Measurements from ENCODE around the gene POLD1. TPM values are rescaled to one million over a fixed set of nuclear protein-coding genes. Genes with fewer than 3 reads are reported as not detected.
A peak's percentile ranks its signal among the peaks of the same experiment; 100 is the strongest.

POLD1 gene
- total and polyA plus RNA-seq, 2 of the 13 experiments (the other 11 are each of a cell fraction or from before 2014, with no cell fraction given) = 17.4 to 54.0 TPM

DNA sequence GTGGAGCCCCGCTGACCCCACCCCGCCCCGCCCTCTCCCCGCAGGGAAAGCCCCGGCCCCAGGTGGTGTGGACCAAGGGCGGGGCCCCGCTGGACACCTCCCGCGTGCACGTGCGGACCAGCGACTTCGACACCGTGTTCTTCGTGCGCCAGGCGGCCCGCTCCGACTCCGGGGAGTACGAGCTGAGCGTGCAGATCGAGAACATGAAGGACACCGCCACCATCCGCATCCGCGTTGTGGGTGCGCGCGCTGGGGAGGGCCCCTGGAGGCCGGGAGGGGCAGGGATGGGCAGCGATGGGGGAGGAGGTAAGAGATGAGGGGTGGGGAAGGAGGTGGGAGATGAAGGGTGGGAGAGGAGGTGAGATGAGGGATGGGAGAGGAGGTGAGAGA, 74.9 kb downstream of the POLD1 start:
- CTCF ChIA-PET (ENCODE audit: low intra/inter-chr PET ratio, low total read pairs) = interaction anchor here (3.4 kb wide), 1 partner anchor 90 kb away, joined by 16 read pairs; no protein-coding TSS in a partner anchor
- H3K9me3 ChIP-seq (ENCODE audit: low read length) = no peaks in the 10 kb centered on the region
- peaks cover 0 to 7% of the 10 kb centered on the region in 2 experiments; a peak in 2 of 5 replicates for H3K27me3 ChIP-seq (ENCODE audit: control insufficient read depth in 1 of 2, insufficient read depth in 2 of 2, low read length in 2 of 2)
- no peaks in the 10 kb centered on the region for H3K79me2 ChIP-seq (ENCODE audit: insufficient read depth, low read length)
- intact Hi-C loops (cut with micrococcal nuclease; ENCODE audit: unreplicated experiment) = no loop called here
- DNase-seq (ENCODE audit: low spot score) = no peak
- no peaks in the 10 kb centered on the region for H3K36me3 ChIP-seq (replicated peaks in 1 of 2; ENCODE audit: control insufficient read depth in 1 of 2, insufficient read depth in 2 of 2, low read length in 2 of 2)
- no peak overlapping the region for H2AFZ ChIP-seq (ENCODE audit: low read length)
- peak; percentile 78 for TF ChIP-seq HNRNPK (IDR thresholded peaks at IDR 0.05; ENCODE audit: low read depth, low read length, poor library complexity, severe bottlenecking)
- TF ChIP-seq, protein P1, sequence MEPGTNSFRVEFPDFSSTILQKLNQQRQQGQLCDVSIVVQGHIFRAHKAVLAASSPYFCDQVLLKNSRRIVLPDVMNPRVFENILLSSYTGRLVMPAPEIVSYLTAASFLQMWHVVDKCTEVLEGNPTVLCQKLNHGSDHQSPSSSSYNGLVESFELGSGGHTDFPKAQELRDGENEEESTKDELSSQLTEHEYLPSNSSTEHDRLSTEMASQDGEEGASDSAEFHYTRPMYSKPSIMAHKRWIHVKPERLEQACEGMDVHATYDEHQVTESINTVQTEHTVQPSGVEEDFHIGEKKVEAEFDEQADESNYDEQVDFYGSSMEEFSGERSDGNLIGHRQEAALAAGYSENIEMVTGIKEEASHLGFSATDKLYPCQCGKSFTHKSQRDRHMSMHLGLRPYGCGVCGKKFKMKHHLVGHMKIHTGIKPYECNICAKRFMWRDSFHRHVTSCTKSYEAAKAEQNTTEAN (CRISPR knock-in tag; conservative IDR thresholded peaks at IDR 0.05) = no peak
- no peak for TF ChIP-seq ZFYVE20 (CRISPR knock-in tag; IDR thresholded peaks at IDR 0.05; ENCODE audit: borderline replicate concordance, low read depth)
- TF ChIP-seq KMT2A (CRISPR knock-in tag; IDR thresholded peaks at IDR 0.05) = no peak
- no peak for TF ChIP-seq ZNF777 (CRISPR knock-in tag; IDR thresholded peaks at IDR 0.05)
- H3K27ac ChIP-seq (ENCODE audit: extremely low read length, insufficient read depth, low read length) = no peak overlapping the region
- peaks cover 24% of the 10 kb centered on the region for H3K4me1 ChIP-seq (ENCODE audit: insufficient read depth, low read length)
- H4K20me1 ChIP-seq (ENCODE audit: insufficient read depth, low read length) = no peaks in the 10 kb centered on the region
- H3K9ac ChIP-seq (ENCODE audit: insufficient read depth, low read depth, low read length) = no peak overlapping the region
- in situ Hi-C loops (cut with HindIII; ENCODE audit: extremely low pct_ligation_motif_present, low pct_unique_long_range_greater_than_20kb) = no loop called here
- H3K4me3 ChIP-seq (replicated peaks in 1 of 3; ENCODE audit: insufficient read depth in 1 of 3, low read depth in 2 of 3, low read length in 3 of 3) = no peak overlapping the region
- no peak overlapping the region for H3K4me2 ChIP-seq (ENCODE audit: low read depth, low read length)
- BruUV-seq (replicated peaks) = no TSS peak
- WGBS (ENCODE audit: low lambda C conversion rate) = 53% methylated on average over 29 of the region's 32 CpGs
- FAIRE-seq = no peak
- POLR2A ChIA-PET = no interaction called here
- ATAC-seq = no peak

- no peak overlapping the region for H3K27ac ChIP-seq (ENCODE audit: extremely low read length, insufficient read depth, low read length)
- ChIA-PET POLR2A (no interaction called here), CTCF (ENCODE audit: low intra/inter-chr PET ratio, low total read pairs) (interaction anchor here (3.4 kb wide), 1 partner anchor 91 kb away, joined by 16 read pairs; no protein-coding TSS in a partner anchor)
- no peak for FAIRE-seq
- H4K20me1 ChIP-seq (ENCODE audit: insufficient read depth, low read length) = no peaks in the 10 kb centered on the region
- H3K9me3 ChIP-seq (ENCODE audit: low read length) = no peaks in the 10 kb centered on the region
- H3K79me2 ChIP-seq (ENCODE audit: insufficient read depth, low read length) = no peaks in the 10 kb centered on the region
- ATAC-seq = no peak
- WGBS (ENCODE audit: low lambda C conversion rate) = 5% methylated on average over 1 of the region's 1 CpG
- no peak for DNase-seq (ENCODE audit: low spot score)
- BruUV-seq (replicated peaks) = no TSS peak
- H2AFZ ChIP-seq (ENCODE audit: low read length) = no peak overlapping the region
- H3K4me3 ChIP-seq (replicated peaks in 1 of 3; ENCODE audit: insufficient read depth in 1 of 3, low read depth in 2 of 3, low read length in 3 of 3) = no peak overlapping the region
- peaks cover 0 to 7% of the 10 kb centered on the region in 2 experiments; a peak in 2 of 5 replicates for H3K27me3 ChIP-seq (ENCODE audit: control insufficient read depth in 1 of 2, insufficient read depth in 2 of 2, low read length in 2 of 2)
- TF ChIP-seq ZNF451 (CRISPR knock-in tag; IDR thresholded peaks at IDR 0.05) (no peak), ZNF292 (CRISPR knock-in tag; IDR thresholded peaks at IDR 0.05; ENCODE audit: borderline replicate concordance, low read depth) (no peak), HIC2 (CRISPR knock-in tag; IDR thresholded peaks at IDR 0.05; ENCODE audit: low read depth) (no peak), DR1 (CRISPR knock-in tag; IDR thresholded peaks at IDR 0.05) (no peak), PCBP2 (optimal IDR thresholded peaks at IDR 0.05; ENCODE audit: low read depth, low read length, poor library complexity, severe bottlenecking) (peak; percentile 55), MEIS2 (CRISPR knock-in tag; IDR thresholded peaks at IDR 0.05) (no peak), ZBTB1 (CRISPR knock-in tag; IDR thresholded peaks at IDR 0.05; ENCODE audit: borderline replicate concordance) (no peak), ZBTB37 (CRISPR knock-in tag; IDR thresholded peaks at IDR 0.05) (no peak), ZKSCAN5 (CRISPR knock-in tag; IDR thresholded peaks at IDR 0.05) (0 out of 2 replicates have a peak, but pooled peaks have one; percentile 24)
- intact Hi-C loops (cut with micrococcal nuclease; ENCODE audit: unreplicated experiment) = loop anchor here (1.0 kb wide), 1 partner anchor 91 kb away; no protein-coding TSS in a partner anchor
- H3K4me2 ChIP-seq (ENCODE audit: low read depth, low read length) = no peak overlapping the region
- peaks cover 30% of the 10 kb centered on the region for H3K4me1 ChIP-seq (ENCODE audit: insufficient read depth, low read length)
- no peaks in the 10 kb centered on the region for H3K36me3 ChIP-seq (replicated peaks in 1 of 2; ENCODE audit: control insufficient read depth in 1 of 2, insufficient read depth in 2 of 2, low read length in 2 of 2)
- H3K9ac ChIP-seq (ENCODE audit: insufficient read depth, low read depth, low read length) = no peak overlapping the region
- in situ Hi-C loops (cut with HindIII; ENCODE audit: extremely low pct_ligation_motif_present, low pct_unique_long_range_greater_than_20kb) = loop anchor here (10.0 kb wide), 1 partner anchor 85 kb away; the partner anchor contains the start of gene NR1H2
Observed at GRCh38 chr19:50459638-50460037, 75.5 kb downstream of the POLD1 start.

All from HepG2 (cell line).